ENCODE data around the gene LRP2. TPM values are rescaled to one million over a fixed set of nuclear protein-coding genes. Genes with fewer than 3 reads are reported as not detected.
"Not testable (repeated sequence)": the region's sequence is repeated elsewhere in the genome, so short reads cannot be mapped to it uniquely, and the experiment has no call there.

The LRP2 gene
- total RNA-seq, 2 experiments from 2014 or later: 0.02 to 0.15 TPM

- Mint-ChIP-seq H3K27me3 (peaks cover 29% of the 10 kb centered on the region), H3K9me3 (no peaks in the 10 kb centered on the region), H3K4me3 (no peak overlapping the region), H3K27ac (no peak overlapping the region), H3K36me3 (ENCODE audit: low read depth) (no peaks in the 10 kb centered on the region), H3K4me1 (no peaks in the 10 kb centered on the region)
- DNase-seq: no peak
- CTCF ChIA-PET: interaction anchor here (0.8 kb wide), 1 partner anchor 16 kb away, joined by 3 read pairs; no protein-coding TSS in a partner anchor
- POLR2A ChIA-PET: no interaction called here
These were observed 22.7 kb downstream of the LRP2 start for GRCh38 chr2:169339657-169340056.

GRCh38 chr2:169336695-169337094 is 25.6 kb downstream of the LRP2 start:
- no peaks in the 10 kb centered on the region for H3K4me1 Mint-ChIP-seq
- POLR2A ChIA-PET: no interaction called here

GRCh38 chr2:169330555-169331198 is 31.7 kb downstream of the LRP2 start:
- no peaks in the 10 kb centered on the region for H3K36me3 Mint-ChIP-seq (ENCODE audit: low read depth)
- ChIA-PET POLR2A (no interaction called here), CTCF (no interaction called here)
- H3K4me1 Mint-ChIP-seq: no peaks in the 10 kb centered on the region
- H3K27me3 Mint-ChIP-seq: peaks cover 5% of the 10 kb centered on the region
- DNase-seq: no peak
- H3K9me3 Mint-ChIP-seq: no peaks in the 10 kb centered on the region
- H3K4me3 Mint-ChIP-seq: no peak overlapping the region
- no peak overlapping the region for H3K27ac Mint-ChIP-seq

More at GRCh38 chr2:169336695-169337094, 25.6 kb downstream of the LRP2 start:
- H3K27me3 Mint-ChIP-seq: peaks cover 24% of the 10 kb centered on the region
- CTCF ChIA-PET: no interaction called here
- no peak overlapping the region for H3K4me3 Mint-ChIP-seq
- DNase-seq: no peak
- no peaks in the 10 kb centered on the region for H3K36me3 Mint-ChIP-seq (ENCODE audit: low read depth)
- no peak overlapping the region for H3K27ac Mint-ChIP-seq
- H3K9me3 Mint-ChIP-seq: no peaks in the 10 kb centered on the region

GRCh38 chr2:169329688-169330554 is 32.4 kb downstream of the LRP2 start:
- ChIA-PET CTCF (no interaction called here), POLR2A (no interaction called here)
- no peaks in the 10 kb centered on the region for H3K36me3 Mint-ChIP-seq (ENCODE audit: low read depth)
- no peak overlapping the region for H3K27ac Mint-ChIP-seq
- no peak for DNase-seq
- H3K27me3 Mint-ChIP-seq: peaks cover 10% of the 10 kb centered on the region
- no peak overlapping the region for H3K4me3 Mint-ChIP-seq
- H3K4me1 Mint-ChIP-seq: no peaks in the 10 kb centered on the region
- H3K9me3 Mint-ChIP-seq: no peaks in the 10 kb centered on the region

- Mint-ChIP-seq H3K9me3 (no peaks in the 10 kb centered on the region), H3K36me3 (ENCODE audit: low read depth) (no peaks in the 10 kb centered on the region), H3K4me3 (no peak overlapping the region)
These were observed 33.5 kb downstream of the LRP2 start for GRCh38 chr2:169328785-169329184.

GRCh38 chr2:169327837-169328236 is 34.5 kb downstream of the LRP2 start:
- H3K27ac Mint-ChIP-seq; H3K4me3 Mint-ChIP-seq; DNase-seq; H3K4me1 Mint-ChIP-seq; H3K9me3 Mint-ChIP-seq; H3K36me3 Mint-ChIP-seq (ENCODE audit: low read depth); POLR2A ChIA-PET: not testable (repeated sequence)
- CTCF ChIA-PET: interaction anchor here (0.6 kb wide), 1 partner anchor 105 kb away, joined by 3 read pairs; no protein-coding TSS in a partner anchor
- H3K27me3 Mint-ChIP-seq: peaks cover 15% of the 10 kb centered on the region

More at GRCh38 chr2:169328785-169329184, 33.5 kb downstream of the LRP2 start:
- no peak for DNase-seq
- ChIA-PET CTCF (no interaction called here), POLR2A (no interaction called here)
- Mint-ChIP-seq H3K4me1 (no peaks in the 10 kb centered on the region), H3K27ac (no peak overlapping the region), H3K27me3 (peaks cover 12% of the 10 kb centered on the region)

GRCh38 chr2:169325886-169326285 is 36.4 kb downstream of the LRP2 start:
- H3K4me3 Mint-ChIP-seq; H3K4me1 Mint-ChIP-seq; CTCF ChIA-PET; H3K36me3 Mint-ChIP-seq (ENCODE audit: low read depth); H3K27ac Mint-ChIP-seq; H3K9me3 Mint-ChIP-seq; DNase-seq; POLR2A ChIA-PET: not testable (repeated sequence)
- peaks cover 22% of the 10 kb centered on the region for H3K27me3 Mint-ChIP-seq

GRCh38 chr2:169324581-169325260 is 37.6 kb downstream of the LRP2 start:
- no peak overlapping the region for H3K4me3 Mint-ChIP-seq

GRCh38 chr2:169323841-169324240 is 38.5 kb downstream of the LRP2 start:
- H3K4me3 Mint-ChIP-seq: no peak overlapping the region
- peaks cover 33% of the 10 kb centered on the region for H3K27me3 Mint-ChIP-seq
- no peaks in the 10 kb centered on the region for H3K9me3 Mint-ChIP-seq
- POLR2A ChIA-PET: no interaction called here
- CTCF ChIA-PET: no interaction called here
- H3K27ac Mint-ChIP-seq: no peak overlapping the region
- no peaks in the 10 kb centered on the region for H3K36me3 Mint-ChIP-seq (ENCODE audit: low read depth)
- H3K4me1 Mint-ChIP-seq: no peaks in the 10 kb centered on the region
- no peak for DNase-seq

More at GRCh38 chr2:169324581-169325260, 37.6 kb downstream of the LRP2 start:
- Mint-ChIP-seq H3K9me3 (no peaks in the 10 kb centered on the region), H3K4me1 (no peaks in the 10 kb centered on the region), H3K27me3 (peaks cover 27% of the 10 kb centered on the region), H3K27ac (no peak overlapping the region), H3K36me3 (ENCODE audit: low read depth) (no peaks in the 10 kb centered on the region)
- DNase-seq: no peak
- CTCF ChIA-PET: interaction anchor here (0.7 kb wide), 1 partner anchor 821 kb away, joined by 3 read pairs; no protein-coding TSS in a partner anchor
- POLR2A ChIA-PET: no interaction called here

GRCh38 chr2:169320561-169320960 is 41.8 kb downstream of the LRP2 start:
- H3K36me3 Mint-ChIP-seq (ENCODE audit: low read depth): no peaks in the 10 kb centered on the region
- no peaks in the 10 kb centered on the region for H3K9me3 Mint-ChIP-seq
- H3K4me1 Mint-ChIP-seq: no peaks in the 10 kb centered on the region
- POLR2A ChIA-PET: no interaction called here
- no peak overlapping the region for H3K27ac Mint-ChIP-seq
- H3K27me3 Mint-ChIP-seq: peaks cover 42% of the 10 kb centered on the region
- CTCF ChIA-PET: no interaction called here
- no peak overlapping the region for H3K4me3 Mint-ChIP-seq
- no peak for DNase-seq

GRCh38 chr2:169315357-169315756 is 47.0 kb downstream of the LRP2 start:
- Mint-ChIP-seq H3K36me3 (ENCODE audit: low read depth) (no peaks in the 10 kb centered on the region), H3K4me1 (no peaks in the 10 kb centered on the region), H3K27me3 (peaks cover 19% of the 10 kb centered on the region), H3K4me3 (no peak overlapping the region), H3K9me3 (no peaks in the 10 kb centered on the region), H3K27ac (no peak overlapping the region)
- POLR2A ChIA-PET: no interaction called here
- CTCF ChIA-PET: no interaction called here
- no peak for DNase-seq

- H3K27me3 Mint-ChIP-seq; H3K36me3 Mint-ChIP-seq (ENCODE audit: low read depth); POLR2A ChIA-PET; DNase-seq; H3K4me3 Mint-ChIP-seq; H3K4me1 Mint-ChIP-seq; H3K27ac Mint-ChIP-seq; H3K9me3 Mint-ChIP-seq; CTCF ChIA-PET: not testable (repeated sequence)
These were observed 54.0 kb downstream of the LRP2 start for GRCh38 chr2:169308349-169308748.

GRCh38 chr2:169304689-169305088 is 57.6 kb downstream of the LRP2 start:
- H3K36me3 Mint-ChIP-seq (ENCODE audit: low read depth); POLR2A ChIA-PET; CTCF ChIA-PET; DNase-seq; H3K4me1 Mint-ChIP-seq; H3K27ac Mint-ChIP-seq; H3K4me3 Mint-ChIP-seq; H3K9me3 Mint-ChIP-seq: not testable (repeated sequence)
- H3K27me3 Mint-ChIP-seq: peaks cover 15% of the 10 kb centered on the region
